Osteocyte (in vitro differentiated cells): Measurements from ENCODE around the gene MMP17. TPM values are rescaled to one million over a fixed set of nuclear protein-coding genes. Genes with fewer than 3 reads are reported as not detected.
"Not testable (repeated sequence)": the region's sequence is repeated elsewhere in the genome, so short reads cannot be mapped to it uniquely, and the experiment has no call there.

ENCODE experiments used
- DNase-seq: peaks from one replicate; pipeline ENCODE4 v3.0.0; 2021; ENCODE audit warnings: mixed read lengths; ENCODE audit not compliant: unreplicated experiment; ENCODE audit errors: extremely low spot score
- H3K27ac Mint-ChIP-seq: one replicate; pipeline ENCODE4 v1.8.0; 2021; ENCODE audit warnings: mild to moderate bottlenecking, mixed read lengths; ENCODE audit not compliant: unreplicated experiment
- H3K27me3 Mint-ChIP-seq: one replicate; pipeline ENCODE4 v1.8.0; 2021; ENCODE audit warnings: mixed read lengths; ENCODE audit not compliant: unreplicated experiment
- H3K36me3 Mint-ChIP-seq: one replicate; pipeline ENCODE4 v1.8.0; 2021; ENCODE audit warnings: mixed read lengths; ENCODE audit not compliant: unreplicated experiment
- H3K4me1 Mint-ChIP-seq: one replicate; pipeline ENCODE4 v1.8.0; 2021; ENCODE audit warnings: mixed read lengths; ENCODE audit not compliant: unreplicated experiment
- H3K4me3 Mint-ChIP-seq: one replicate; pipeline ENCODE4 v1.8.0; 2021; ENCODE audit warnings: mild to moderate bottlenecking, moderate library complexity, mixed read lengths; ENCODE audit not compliant: unreplicated experiment
- H3K9me3 Mint-ChIP-seq: one replicate; pipeline ENCODE4 v1.8.0; 2021; ENCODE audit warnings: mixed read lengths; ENCODE audit not compliant: unreplicated experiment
- CTCF ChIP-seq: fragments of 200-600 bp; sonication (generic); IDR thresholded peaks from 2 replicates; pipeline ENCODE4 v1.5.0; 2021; ENCODE audit warnings: antibody characterized with exemption, mild to moderate bottlenecking, moderate library complexity
- total RNA-seq: library from RNA; stranded (reverse); gene quantifications from 2 replicates; pipeline ENCODE4 v1.2.1, GENCODE V29; 2021

MMP17 gene
- total RNA-seq, 1 donor from 2014 or later: 1.7 TPM

- no peaks in the 10 kb centered on the region for H3K27me3 Mint-ChIP-seq
- H3K4me1 Mint-ChIP-seq: peaks cover 6% of the 10 kb centered on the region
- no peak for DNase-seq
- no peaks in the 10 kb centered on the region for H3K9me3 Mint-ChIP-seq
- H3K36me3 Mint-ChIP-seq: peaks cover 5% of the 10 kb centered on the region
- H3K4me3 Mint-ChIP-seq: no peak overlapping the region
- H3K27ac Mint-ChIP-seq: no peak overlapping the region
- no peak for TF ChIP-seq CTCF
Observed at GRCh38 chr12:131806674-131807073, 21.5 kb upstream of the MMP17 start.

- Mint-ChIP-seq H3K4me3 (no peak overlapping the region), H3K4me1 (peaks cover 5% of the 10 kb centered on the region), H3K27me3 (no peaks in the 10 kb centered on the region), H3K36me3 (peaks cover 4% of the 10 kb centered on the region), H3K27ac (no peak overlapping the region), H3K9me3 (peaks cover 5% of the 10 kb centered on the region)
- TF ChIP-seq CTCF: no peak
- DNase-seq: no peak
Observed at GRCh38 chr12:131808744-131809371, 19.3 kb upstream of the MMP17 start.

GRCh38 chr12:131809476-131810254, 18.5 kb upstream of the MMP17 start:
- DNase-seq, H3K27ac Mint-ChIP-seq, H3K9me3 Mint-ChIP-seq, H3K4me1 Mint-ChIP-seq, H3K4me3 Mint-ChIP-seq, H3K36me3 Mint-ChIP-seq, H3K27me3 Mint-ChIP-seq: not testable (repeated sequence)

GRCh38 chr12:131810726-131811125, 17.5 kb upstream of the MMP17 start:
- Mint-ChIP-seq H3K27ac (no peak overlapping the region), H3K36me3 (peaks cover 4% of the 10 kb centered on the region), H3K27me3 (no peaks in the 10 kb centered on the region), H3K4me3 (no peak overlapping the region), H3K4me1 (no peaks in the 10 kb centered on the region), H3K9me3 (peaks cover 5% of the 10 kb centered on the region)
- TF ChIP-seq CTCF: no peak
- DNase-seq: no peak

DNA sequence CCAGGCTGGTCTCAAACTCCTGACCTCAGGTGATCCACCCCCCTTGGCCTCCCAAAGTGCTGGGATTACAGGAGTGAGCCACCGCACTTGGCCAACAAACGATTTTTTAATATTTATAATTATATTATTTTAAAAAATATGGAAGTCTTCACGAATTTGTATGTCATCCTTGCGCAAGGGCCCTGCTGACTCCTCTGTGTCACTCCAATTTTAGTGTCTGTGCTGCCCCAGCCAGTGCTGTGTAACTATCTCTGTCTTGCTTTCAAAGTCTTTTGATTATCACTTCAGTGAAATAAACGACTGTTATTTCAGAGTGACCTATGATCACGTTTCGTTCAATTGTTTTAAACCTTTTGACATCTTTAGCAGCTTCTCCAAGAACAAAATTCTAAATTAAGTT, 13.1 kb upstream of the MMP17 start:
- no peak for DNase-seq
- no peak overlapping the region for H3K27ac Mint-ChIP-seq
- no peaks in the 10 kb centered on the region for H3K4me1 Mint-ChIP-seq

More for the DNA sequence above, 13.1 kb upstream of the MMP17 start:
- Mint-ChIP-seq H3K9me3 (peaks cover 5% of the 10 kb centered on the region), H3K27me3 (peaks cover 9% of the 10 kb centered on the region), H3K4me3 (no peak overlapping the region), H3K36me3 (peaks cover 4% of the 10 kb centered on the region)
- TF ChIP-seq CTCF: no peak
